GM13977 (cell line): ENCODE results near the gene RECQL5.

Experiments
- DNase-seq: peaks from one replicate; pipeline ENCODE4 v3.0.0; 2012; ENCODE audit warnings: low spot score
- in situ Hi-C: fragments of 300-500 bp; cut with MboI; formaldehyde crosslinking; loops from one replicate; pipeline ENCODE4 v1.12.0; 2022; ENCODE audit warnings: low sequenced_read_pairs, low pct_unique_long_range_greater_than_20kb, mixed read lengths, inconsistent platforms; ENCODE audit not compliant: unreplicated experiment
- TF ChIP-seq, protein P1 (sequence below): IDR thresholded peaks from 2 replicates; pipeline ENCODE4 v1.5.1; 2012; ENCODE audit warnings: mild to moderate bottlenecking, control low read depth; ENCODE audit not compliant: insufficient read depth; ENCODE audit errors: extremely low read depth, missing control alignments

The RECQL5 gene

DNA sequence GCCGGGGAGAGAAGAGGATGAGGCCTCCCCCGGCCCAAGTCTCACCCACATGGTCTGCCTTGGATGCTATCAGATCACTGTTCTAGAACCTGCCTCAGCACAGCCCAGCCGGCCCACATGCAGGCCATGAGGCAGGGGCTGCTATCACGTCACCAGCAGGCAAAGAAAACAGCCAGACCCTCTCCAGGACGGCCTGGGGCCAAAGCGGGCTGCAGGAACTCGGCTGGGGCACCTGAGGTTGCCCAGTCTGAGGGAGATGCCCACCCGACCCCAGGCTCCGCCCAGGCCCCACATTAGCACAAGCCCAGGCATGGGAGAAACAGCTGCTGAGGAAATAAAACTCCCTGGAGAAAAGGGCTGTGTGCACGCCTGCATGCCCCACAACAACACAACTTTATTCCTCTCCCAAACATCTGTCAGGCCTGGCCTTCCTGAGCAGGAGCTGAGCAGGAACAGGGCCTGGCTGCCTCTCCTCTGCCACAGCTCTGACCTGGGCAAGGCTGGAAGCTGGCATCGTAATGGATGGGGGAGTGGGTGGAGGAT, 40.4 kb downstream of the RECQL5 start:
- DNase-seq, result no peak
- in situ Hi-C loops, result no loop called here
- TF ChIP-seq, protein P1, sequence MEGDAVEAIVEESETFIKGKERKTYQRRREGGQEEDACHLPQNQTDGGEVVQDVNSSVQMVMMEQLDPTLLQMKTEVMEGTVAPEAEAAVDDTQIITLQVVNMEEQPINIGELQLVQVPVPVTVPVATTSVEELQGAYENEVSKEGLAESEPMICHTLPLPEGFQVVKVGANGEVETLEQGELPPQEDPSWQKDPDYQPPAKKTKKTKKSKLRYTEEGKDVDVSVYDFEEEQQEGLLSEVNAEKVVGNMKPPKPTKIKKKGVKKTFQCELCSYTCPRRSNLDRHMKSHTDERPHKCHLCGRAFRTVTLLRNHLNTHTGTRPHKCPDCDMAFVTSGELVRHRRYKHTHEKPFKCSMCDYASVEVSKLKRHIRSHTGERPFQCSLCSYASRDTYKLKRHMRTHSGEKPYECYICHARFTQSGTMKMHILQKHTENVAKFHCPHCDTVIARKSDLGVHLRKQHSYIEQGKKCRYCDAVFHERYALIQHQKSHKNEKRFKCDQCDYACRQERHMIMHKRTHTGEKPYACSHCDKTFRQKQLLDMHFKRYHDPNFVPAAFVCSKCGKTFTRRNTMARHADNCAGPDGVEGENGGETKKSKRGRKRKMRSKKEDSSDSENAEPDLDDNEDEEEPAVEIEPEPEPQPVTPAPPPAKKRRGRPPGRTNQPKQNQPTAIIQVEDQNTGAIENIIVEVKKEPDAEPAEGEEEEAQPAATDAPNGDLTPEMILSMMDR, result no peak

DNA sequence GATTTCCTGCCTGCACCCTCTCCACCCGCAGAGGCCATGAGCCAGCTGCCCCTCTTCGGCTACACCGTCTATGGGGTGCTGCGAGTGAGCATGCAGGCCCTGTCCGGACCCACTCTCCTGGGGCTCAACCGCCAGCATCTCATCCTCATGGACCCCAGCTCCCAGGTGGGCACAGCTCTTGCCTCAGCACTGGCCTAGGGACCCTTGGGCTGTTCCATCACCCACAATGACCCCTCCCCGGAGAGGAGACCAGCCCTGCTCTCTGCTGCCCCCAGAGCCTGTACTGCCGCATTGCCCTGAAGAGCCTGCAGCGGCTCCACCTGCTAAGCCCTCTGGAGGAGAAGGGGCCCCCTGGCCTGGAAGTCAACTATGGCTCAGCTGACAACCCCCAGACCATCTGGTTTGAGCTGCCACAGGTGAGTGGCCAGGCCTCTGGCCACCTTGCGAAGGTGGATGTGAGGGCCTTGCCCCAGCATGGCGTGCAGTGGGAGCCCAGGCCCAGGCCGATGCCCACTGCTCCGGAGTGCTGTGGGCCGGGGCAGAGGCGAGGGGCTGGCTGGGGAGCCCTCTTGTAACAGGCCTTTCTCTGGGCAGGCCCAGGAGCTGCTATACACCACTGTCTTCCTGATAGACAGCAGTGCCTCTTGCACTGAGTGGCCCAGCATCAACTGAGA, 41.0 kb downstream of the RECQL5 start:
- in situ Hi-C loops, result no loop called here
- TF ChIP-seq, protein P1, result peak; percentile 62
- DNase-seq, result peak; percentile 78

DNA sequence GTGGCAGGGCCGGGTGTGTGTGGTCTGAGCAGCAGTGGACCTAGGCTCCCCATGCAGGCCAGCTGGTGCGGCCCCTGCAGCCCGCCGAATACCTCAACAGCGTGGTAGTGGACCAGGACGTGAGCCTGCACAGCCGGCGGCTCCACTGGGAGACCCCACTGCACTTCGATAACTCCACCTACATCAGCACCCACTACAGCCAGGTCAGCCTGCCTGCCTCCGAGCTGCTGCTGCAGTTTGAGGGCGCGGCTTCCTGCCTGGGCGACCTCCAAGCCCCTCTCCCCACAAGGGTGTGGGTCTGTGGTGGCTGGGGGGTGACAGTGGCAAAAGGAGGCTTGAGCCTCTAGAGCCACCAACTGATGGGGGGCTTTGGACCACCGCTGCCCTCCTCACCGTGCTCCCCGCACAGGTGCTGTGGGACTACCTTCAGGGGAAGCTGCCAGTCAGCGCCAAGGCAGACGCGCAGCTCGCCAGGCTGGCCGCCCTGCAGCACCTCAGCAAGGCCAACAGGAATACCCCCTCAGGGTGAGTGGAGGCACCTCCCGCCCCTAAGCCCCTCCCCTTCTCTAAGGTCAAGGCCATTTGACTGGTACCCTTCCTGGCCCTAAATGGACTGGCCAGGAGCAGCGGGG, 42.1 kb downstream of the RECQL5 start:
- in situ Hi-C loops, result no loop called here
- TF ChIP-seq, protein P1, result no peak
- DNase-seq, result no peak

- in situ Hi-C loops, result no loop called here
- TF ChIP-seq, protein P1, result no peak
Measured at GRCh38 chr17:75624021-75624420, 42.9 kb downstream of the RECQL5 start.

DNA sequence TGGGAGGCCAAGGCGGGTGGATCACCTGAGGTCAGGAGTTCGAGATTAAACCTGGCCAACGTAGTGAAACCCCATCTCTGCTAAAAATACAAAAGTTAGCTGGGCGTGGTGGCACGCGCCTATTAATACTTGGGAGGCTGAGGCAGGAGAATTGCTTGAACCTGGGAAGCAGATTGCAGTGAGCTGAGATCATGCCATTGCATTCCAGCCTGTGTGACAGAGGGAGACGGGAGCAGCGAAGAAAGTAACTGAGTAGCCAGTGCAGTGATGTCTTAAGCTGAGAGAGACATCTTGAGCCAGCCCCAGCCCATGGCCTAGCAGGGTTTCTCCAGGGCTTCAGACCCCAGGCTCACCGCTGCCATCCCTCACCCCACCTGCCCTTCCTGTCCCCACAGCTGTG, 43.6 kb downstream of the RECQL5 start:
- TF ChIP-seq, protein P1, result no peak
- in situ Hi-C loops, result no loop called here
- no peak for DNase-seq

More at GRCh38 chr17:75624021-75624420, 42.9 kb downstream of the RECQL5 start:
- no peak for DNase-seq

- DNase-seq, result no peak
- TF ChIP-seq, protein P1, result no peak
- in situ Hi-C loops, result no loop called here
Measured at GRCh38 chr17:75622771-75623273, 44.1 kb downstream of the RECQL5 start.
